EH (cell line): ENCODE measurements around the gene GALNT9.
"Not testable (repeated sequence)": the region's sequence is repeated elsewhere in the genome, so short reads cannot be mapped to it uniquely, and the experiment has no call there.

Source experiments
- DNase-seq: peaks from one replicate; pipeline ENCODE4 v3.0.0-alpha.2; 2015; ENCODE audit warnings: low read depth

GALNT9 gene

GRCh38 chr12:132196038-132196872 is 133.1 kb downstream of the GALNT9 start:
- no peak for DNase-seq

- DNase-seq = not testable (repeated sequence)
Observed at GRCh38 chr12:132195242-132195641, 134.1 kb downstream of the GALNT9 start.

- DNase-seq = no peak
Observed at GRCh38 chr12:132194556-132194955, 134.8 kb downstream of the GALNT9 start.

- no peak for DNase-seq
Observed at GRCh38 chr12:132194056-132194455, 135.3 kb downstream of the GALNT9 start.

- no peak for DNase-seq
Observed at GRCh38 chr12:132191715-132192553, 137.5 kb downstream of the GALNT9 start.

- no peak for DNase-seq
Observed at GRCh38 chr12:132190834-132191500, 138.4 kb downstream of the GALNT9 start.

- no peak for DNase-seq
Observed at GRCh38 chr12:132190012-132190755, 139.2 kb downstream of the GALNT9 start.

- DNase-seq = peak; percentile 91
Observed at GRCh38 chr12:132189378-132190011, 139.9 kb downstream of the GALNT9 start.

GRCh38 chr12:132188916-132189325 is 140.5 kb downstream of the GALNT9 start:
- no peak for DNase-seq

- DNase-seq = no peak
Observed at GRCh38 chr12:132188451-132188901, 140.9 kb downstream of the GALNT9 start.

GRCh38 chr12:132187646-132188450 is 141.5 kb downstream of the GALNT9 start:
- DNase-seq = no peak

GRCh38 chr12:132186857-132187620 is 142.3 kb downstream of the GALNT9 start:
- DNase-seq = no peak

GRCh38 chr12:132186208-132186856 is 143.1 kb downstream of the GALNT9 start:
- DNase-seq = no peak

GRCh38 chr12:132185705-132186104 is 143.7 kb downstream of the GALNT9 start:
- DNase-seq = no peak

GRCh38 chr12:132182711-132183365 is 146.6 kb downstream of the GALNT9 start:
- no peak for DNase-seq

GRCh38 chr12:132182206-132182710 is 147.1 kb downstream of the GALNT9 start:
- no peak for DNase-seq

GRCh38 chr12:132181570-132182200 is 147.7 kb downstream of the GALNT9 start:
- no peak for DNase-seq
